H1 (cell line): ENCODE measurements around the gene INPP4B. TPM values are rescaled to one million over a fixed set of nuclear protein-coding genes. Genes with fewer than 3 reads are reported as not detected.

ENCODE experiments used
- CREB1 ChIP-seq: IDR thresholded peaks from 2 replicates; pipeline ENCODE4 v1.6.1; 2012; ENCODE audit warnings: inconsistent platforms
- GABPA ChIP-seq: IDR thresholded peaks from 2 replicates; pipeline ENCODE4 v1.6.1; 2011; ENCODE audit warnings: mild to moderate bottlenecking, low read length, moderate library complexity, borderline replicate concordance; ENCODE audit not compliant: insufficient read depth
- NRF1 ChIP-seq: IDR thresholded peaks from 2 replicates; pipeline ENCODE4 v1.6.1; 2011; ENCODE audit warnings: mild to moderate bottlenecking, low read depth, low read length, improper control_type of control experiment
- polyA plus RNA-seq, 7 experiments: library from polyadenylated mRNA; depleted of rRNA in 3 of 7; stranded (reverse) in 5 of 7; unstranded in 2 of 7; fragments of >200 nt in 5 of 7; fragments of 200-250 nt in 2 of 7; gene quantifications; 1 replicate in 5 of 7; 2 replicates in 1 of 7; 4 replicates in 1 of 7; pipeline versions ENCODE4 v1.2.1 to v1.2.3, GENCODE V29; 2011 to 2013; ENCODE audit warnings: missing spikeins in 2 of 7, mixed read lengths in 2 of 7
- total RNA-seq: library from RNA; stranded (reverse); fragmentation: NEBNext Ultra II Directional; extraction: Animal tissue kit (Norgen Biotek cat#: 25700); gene quantifications from 2 replicates; pipeline ENCODE4 v1.2.1, GENCODE V29; 2021

INPP4B gene
- total and polyA plus RNA-seq, 2 of the 8 experiments (the other 6 are each of a cell fraction or from before 2014, with no cell fraction given), result 0.11 to 0.54 TPM

DNA sequence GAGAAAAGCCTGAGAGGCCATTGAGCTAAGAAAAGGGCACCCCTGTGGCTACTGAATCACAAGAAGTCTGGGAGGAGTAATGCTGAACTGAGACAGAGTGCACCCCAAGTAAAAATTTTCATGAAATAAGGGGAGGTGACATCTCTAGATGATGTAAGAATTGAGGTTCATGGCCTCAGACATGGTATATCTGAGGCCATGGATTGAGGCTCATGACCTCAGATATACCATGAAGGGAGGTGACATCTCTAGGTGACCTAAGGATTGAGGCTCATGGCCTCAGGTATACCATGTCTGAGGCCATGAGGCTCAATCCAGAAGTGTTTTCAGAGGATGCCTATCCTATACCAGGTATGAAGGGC lies 560.9 kb downstream of the INPP4B start (continued):
- TF ChIP-seq GABPA, result no peak
- no peak for TF ChIP-seq NRF1
- TF ChIP-seq CREB1, result no peak
